Astrocyte (in vitro differentiated cells and primary cell): ENCODE measurements around the gene FMN1.

Experiments
- EZH2 ChIP-seq: IDR thresholded peaks from 2 replicates; pipeline ENCODE4 v1.6.1; 2012; ENCODE audit warnings: mild to moderate bottlenecking, low read length, inconsistent platforms; ENCODE audit not compliant: insufficient read depth
- TF ChIP-seq, protein P1 (sequence below): IDR thresholded peaks from 2 replicates; pipeline ENCODE4 v1.5.1; 2011; ENCODE audit warnings: low read depth, mild to moderate bottlenecking, inconsistent platforms, low read length, moderate library complexity; ENCODE audit not compliant: insufficient read depth

DNA sequence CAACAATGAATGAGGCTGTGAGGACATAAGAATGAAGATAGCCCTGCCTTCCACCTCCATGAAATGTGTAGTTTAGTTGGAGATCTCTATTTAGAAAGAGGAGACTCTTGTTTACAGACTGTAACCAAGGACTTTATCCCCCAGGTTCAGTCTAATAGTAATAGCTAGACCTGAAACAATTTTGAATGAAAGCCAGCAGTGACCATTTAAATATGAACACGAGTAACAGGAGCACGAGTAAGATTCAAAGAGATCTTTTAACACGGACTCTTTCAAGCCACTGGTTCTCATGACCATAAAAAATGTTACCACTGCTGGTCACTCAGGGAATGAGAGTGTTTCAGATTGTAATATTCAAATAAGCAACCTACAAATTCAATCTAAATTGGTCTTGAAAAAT is 123.1 kb downstream of the FMN1 start:
- TF ChIP-seq, protein P1, sequence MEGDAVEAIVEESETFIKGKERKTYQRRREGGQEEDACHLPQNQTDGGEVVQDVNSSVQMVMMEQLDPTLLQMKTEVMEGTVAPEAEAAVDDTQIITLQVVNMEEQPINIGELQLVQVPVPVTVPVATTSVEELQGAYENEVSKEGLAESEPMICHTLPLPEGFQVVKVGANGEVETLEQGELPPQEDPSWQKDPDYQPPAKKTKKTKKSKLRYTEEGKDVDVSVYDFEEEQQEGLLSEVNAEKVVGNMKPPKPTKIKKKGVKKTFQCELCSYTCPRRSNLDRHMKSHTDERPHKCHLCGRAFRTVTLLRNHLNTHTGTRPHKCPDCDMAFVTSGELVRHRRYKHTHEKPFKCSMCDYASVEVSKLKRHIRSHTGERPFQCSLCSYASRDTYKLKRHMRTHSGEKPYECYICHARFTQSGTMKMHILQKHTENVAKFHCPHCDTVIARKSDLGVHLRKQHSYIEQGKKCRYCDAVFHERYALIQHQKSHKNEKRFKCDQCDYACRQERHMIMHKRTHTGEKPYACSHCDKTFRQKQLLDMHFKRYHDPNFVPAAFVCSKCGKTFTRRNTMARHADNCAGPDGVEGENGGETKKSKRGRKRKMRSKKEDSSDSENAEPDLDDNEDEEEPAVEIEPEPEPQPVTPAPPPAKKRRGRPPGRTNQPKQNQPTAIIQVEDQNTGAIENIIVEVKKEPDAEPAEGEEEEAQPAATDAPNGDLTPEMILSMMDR: no peak
- no peak for TF ChIP-seq EZH2
